Calu3 (cell line): ENCODE measurements around the gene STK33. TPM values are rescaled to one million over a fixed set of nuclear protein-coding genes. Genes with fewer than 3 reads are reported as not detected.

Experiments used
- BruUV-seq: library from RNA; stranded (reverse); fragments of 400-500 nt; replicated peaks from 2 replicates; lab custom pipeline; 2021; lab: Mats Ljungman, UMichigan
- CTCF ChIA-PET: fragments of 300-600 bp; sonication (Branson Sonifier 250); formaldehyde crosslinking; loops from one replicate; lab custom pipeline; 2022; ENCODE audit warnings: antibody characterized with exemption; lab: Charles Lee
- DNase-seq: peaks from one replicate; pipeline ENCODE4 v3.0.0; 2022
- H3K27ac Mint-ChIP-seq: one replicate; pipeline ENCODE4 v1.8.0; 2022; ENCODE audit warnings: mixed read lengths; ENCODE audit not compliant: unreplicated experiment
- H3K27me3 Mint-ChIP-seq: one replicate; pipeline ENCODE4 v1.8.0; 2022; ENCODE audit warnings: mixed read lengths; ENCODE audit not compliant: unreplicated experiment
- H3K36me3 Mint-ChIP-seq: one replicate; pipeline ENCODE4 v1.8.0; 2022; ENCODE audit warnings: mild to moderate bottlenecking, moderate library complexity, mixed read lengths; ENCODE audit not compliant: insufficient read depth, unreplicated experiment
- H3K4me1 Mint-ChIP-seq: one replicate; pipeline ENCODE4 v1.8.0; 2022; ENCODE audit warnings: mild to moderate bottlenecking, low read depth, mixed read lengths; ENCODE audit not compliant: unreplicated experiment
- H3K4me3 Mint-ChIP-seq: one replicate; pipeline ENCODE4 v1.8.0; 2022; ENCODE audit warnings: mild to moderate bottlenecking, low read depth, moderate library complexity, mixed read lengths; ENCODE audit not compliant: unreplicated experiment
- H3K9me3 Mint-ChIP-seq: one replicate; pipeline ENCODE4 v1.8.0; 2022; ENCODE audit warnings: low read depth, mixed read lengths; ENCODE audit not compliant: unreplicated experiment
- intact Hi-C: fragments of 100-400 bp; cut with micrococcal nuclease; formaldehyde crosslinking; loops from one replicate; pipeline ENCODE4 v1.10.0; 2022; ENCODE audit not compliant: unreplicated experiment
- total RNA-seq: library from RNA; stranded (reverse); gene quantifications from 2 replicates; pipeline ENCODE4 v1.2.3, GENCODE V29; 2022
- TF ChIP-seq, protein P1 (sequence below): fragments of 200-600 bp; IDR thresholded peaks from one replicate; pipeline ENCODE4 v1.8.0; 2022; ENCODE audit warnings: antibody characterized with exemption; ENCODE audit not compliant: unreplicated experiment

The STK33 gene
- total RNA-seq, 1 experiment from 2014 or later, result 3.0 TPM

DNA sequence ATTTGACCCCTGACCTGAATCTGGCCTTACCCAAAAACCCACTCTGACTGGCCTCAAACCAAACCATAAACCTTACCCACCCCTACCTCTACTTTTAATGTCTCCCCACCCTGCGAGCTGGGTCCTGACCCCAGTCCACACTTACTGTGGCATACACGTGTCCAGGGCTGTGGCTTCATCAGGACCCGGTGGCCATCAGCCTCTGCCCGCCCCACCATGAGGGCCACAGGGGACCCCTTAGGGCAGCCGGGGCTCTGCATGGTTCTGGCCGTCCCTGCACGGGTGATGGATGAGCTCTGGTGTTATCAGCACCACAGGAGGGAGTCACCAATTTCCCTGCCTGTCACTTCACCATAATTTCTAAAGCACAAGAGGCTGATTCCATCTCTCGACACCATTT lies 242.8 kb downstream of the STK33 start:
- no peaks in the 10 kb centered on the region for H3K4me1 Mint-ChIP-seq

DNA sequence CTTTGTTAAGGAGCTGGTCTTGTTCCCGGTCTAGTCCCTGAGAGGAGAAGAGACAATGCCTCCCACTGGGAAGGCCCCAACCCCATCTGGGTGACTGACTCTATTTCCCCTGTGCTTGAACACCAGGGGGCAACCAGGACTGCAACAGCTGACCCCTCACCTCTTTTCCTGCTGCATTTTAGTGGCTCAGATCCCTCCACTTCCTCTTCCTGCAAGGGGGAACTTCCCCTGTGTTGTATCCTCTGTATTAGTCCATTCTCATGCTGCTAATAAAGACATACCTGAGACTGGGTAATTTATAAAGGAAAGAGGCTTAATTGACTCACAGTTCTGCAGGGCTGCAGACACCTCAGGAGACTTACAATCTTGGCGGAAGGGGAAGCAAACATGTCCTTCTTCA lies 246.1 kb downstream of the STK33 start:
- CTCF ChIA-PET, result no interaction called here
- Mint-ChIP-seq H3K4me3 (no peak overlapping the region), H3K27ac (no peak overlapping the region), H3K9me3 (no peaks in the 10 kb centered on the region), H3K27me3 (peaks cover 34% of the 10 kb centered on the region), H3K36me3 (no peaks in the 10 kb centered on the region), H3K4me1 (peaks cover 12% of the 10 kb centered on the region)
- TF ChIP-seq, protein P1, sequence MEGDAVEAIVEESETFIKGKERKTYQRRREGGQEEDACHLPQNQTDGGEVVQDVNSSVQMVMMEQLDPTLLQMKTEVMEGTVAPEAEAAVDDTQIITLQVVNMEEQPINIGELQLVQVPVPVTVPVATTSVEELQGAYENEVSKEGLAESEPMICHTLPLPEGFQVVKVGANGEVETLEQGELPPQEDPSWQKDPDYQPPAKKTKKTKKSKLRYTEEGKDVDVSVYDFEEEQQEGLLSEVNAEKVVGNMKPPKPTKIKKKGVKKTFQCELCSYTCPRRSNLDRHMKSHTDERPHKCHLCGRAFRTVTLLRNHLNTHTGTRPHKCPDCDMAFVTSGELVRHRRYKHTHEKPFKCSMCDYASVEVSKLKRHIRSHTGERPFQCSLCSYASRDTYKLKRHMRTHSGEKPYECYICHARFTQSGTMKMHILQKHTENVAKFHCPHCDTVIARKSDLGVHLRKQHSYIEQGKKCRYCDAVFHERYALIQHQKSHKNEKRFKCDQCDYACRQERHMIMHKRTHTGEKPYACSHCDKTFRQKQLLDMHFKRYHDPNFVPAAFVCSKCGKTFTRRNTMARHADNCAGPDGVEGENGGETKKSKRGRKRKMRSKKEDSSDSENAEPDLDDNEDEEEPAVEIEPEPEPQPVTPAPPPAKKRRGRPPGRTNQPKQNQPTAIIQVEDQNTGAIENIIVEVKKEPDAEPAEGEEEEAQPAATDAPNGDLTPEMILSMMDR, result no peak
- no peak for DNase-seq
- intact Hi-C loops, result no loop called here
- BruUV-seq, result no TSS peak

More for the DNA sequence above, 242.8 kb downstream of the STK33 start:
- DNase-seq, result no peak
- TF ChIP-seq, protein P1, result no peak
- no peak overlapping the region for H3K27ac Mint-ChIP-seq
- BruUV-seq, result no TSS peak
- CTCF ChIA-PET, result no interaction called here
- H3K9me3 Mint-ChIP-seq, result no peaks in the 10 kb centered on the region
- peaks cover 67% of the 10 kb centered on the region for H3K27me3 Mint-ChIP-seq
- no peak overlapping the region for H3K4me3 Mint-ChIP-seq
- intact Hi-C loops, result no loop called here
- no peaks in the 10 kb centered on the region for H3K36me3 Mint-ChIP-seq

DNA sequence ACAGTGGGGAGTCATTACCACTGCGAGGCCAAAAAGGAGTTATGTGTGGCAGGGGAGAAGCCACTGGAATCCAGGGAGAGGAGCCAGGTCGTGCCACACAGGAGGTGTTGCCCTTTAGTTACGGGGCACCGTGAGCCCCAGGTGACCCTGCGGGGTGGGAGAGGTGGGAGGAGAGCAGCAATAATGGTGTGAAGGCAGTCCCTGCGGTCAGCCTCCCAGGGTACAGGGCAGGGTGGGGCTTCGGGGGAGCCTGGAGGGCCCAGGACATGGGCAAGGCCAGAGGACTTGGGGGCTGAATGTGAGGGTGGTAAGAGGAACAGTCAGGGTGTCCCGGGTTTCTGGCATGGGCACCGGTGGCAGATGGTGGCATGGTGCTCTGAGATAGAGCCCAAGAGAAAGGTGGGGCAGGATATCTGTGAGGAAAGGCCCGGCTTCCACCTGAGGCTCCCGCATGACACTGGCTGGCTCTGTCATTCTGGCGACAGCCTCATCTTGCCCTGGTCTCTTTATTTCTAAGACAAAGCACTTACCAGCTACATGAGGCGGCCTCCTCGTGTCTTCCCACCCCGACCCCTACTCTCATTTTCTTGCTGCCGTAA lies 247.8 kb downstream of the STK33 start:
- DNase-seq, result no peak
- Mint-ChIP-seq H3K4me1 (peaks cover 27% of the 10 kb centered on the region), H3K9me3 (no peaks in the 10 kb centered on the region), H3K4me3 (no peak overlapping the region), H3K36me3 (no peaks in the 10 kb centered on the region), H3K27ac (no peak overlapping the region), H3K27me3 (peaks cover 33% of the 10 kb centered on the region)
- CTCF ChIA-PET, result interaction anchor here (0.6 to 0.7 kb wide), 2 partner anchors 30 to 426 kb away, joined by 3 to 9 read pairs; no protein-coding TSS in a partner anchor
- intact Hi-C loops, result no loop called here
- no TSS peak for BruUV-seq
- TF ChIP-seq, protein P1, result no peak

DNA sequence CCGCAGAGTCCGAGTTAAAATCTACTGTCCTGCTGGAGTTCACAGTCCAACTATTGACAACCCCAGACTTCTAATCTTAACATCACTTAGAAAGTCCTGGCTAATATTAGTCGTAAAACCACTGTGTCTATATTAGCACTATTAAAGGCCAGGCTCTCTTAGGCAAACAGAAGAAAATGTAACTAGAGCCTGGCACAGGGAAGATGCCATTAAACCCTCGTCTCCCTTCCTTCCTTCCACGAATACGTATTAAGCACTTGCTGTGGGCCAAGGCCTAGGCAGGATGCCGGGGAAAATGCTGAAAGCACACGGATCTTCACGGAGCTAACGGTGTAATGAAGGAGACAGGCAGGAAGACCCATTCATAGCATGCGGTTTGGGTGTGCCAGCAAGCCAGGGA lies 248.8 kb downstream of the STK33 start:
- Mint-ChIP-seq H3K9me3 (no peaks in the 10 kb centered on the region), H3K27me3 (peaks cover 22% of the 10 kb centered on the region), H3K27ac (no peak overlapping the region), H3K4me3 (no peak overlapping the region), H3K4me1 (peaks cover 27% of the 10 kb centered on the region), H3K36me3 (no peaks in the 10 kb centered on the region)
- TF ChIP-seq, protein P1, result no peak
- no peak for DNase-seq
- CTCF ChIA-PET, result no interaction called here
- BruUV-seq, result no TSS peak
- intact Hi-C loops, result no loop called here
